ENCODE results near the gene ALDH3B1. TPM values are rescaled to one million over a fixed set of nuclear protein-coding genes. Genes with fewer than 3 reads are reported as not detected.

The ALDH3B1 gene
- total RNA-seq, 1 experiment from 2014 or later = not detected

- Histone ChIP-seq H2AK5ac (ENCODE audit: insufficient read length, low read length) (no peak overlapping the region), H3K18ac (ENCODE audit: insufficient read length, low read depth, low read length) (no peak overlapping the region), H3K9ac (ENCODE audit: extremely low read depth, insufficient read length, low read length) (no peak overlapping the region), H2BK5ac (ENCODE audit: insufficient read length, low read length) (no peak overlapping the region), H3K79me1 (ENCODE audit: insufficient read depth, low read depth, low read length, poor library complexity, severe bottlenecking) (no peaks in the 10 kb centered on the region), H3T11ph (ENCODE audit: low read length) (no peak overlapping the region), H3K56ac (ENCODE audit: insufficient read length, low read depth, low read length) (no peak overlapping the region), H3K27me3 (ENCODE audit: insufficient read depth, low read length) (no peaks in the 10 kb centered on the region), H3K79me2 (ENCODE audit: insufficient read depth, low read length) (no peaks in the 10 kb centered on the region), H3K23ac (ENCODE audit: insufficient read length, low read depth, low read length) (no peak overlapping the region), H2BK15ac (ENCODE audit: low read depth, low read length) (no peak overlapping the region), H3K14ac (ENCODE audit: insufficient read depth, low read length) (no peak overlapping the region), H4K8ac (replicated peaks; ENCODE audit: insufficient read length, low read depth, low read length) (no peak overlapping the region), H3K27ac (ENCODE audit: insufficient read length, low read depth, low read length) (no peak overlapping the region), H4K5ac (ENCODE audit: insufficient read length, low read depth, low read length) (no peak overlapping the region), H2BK20ac (ENCODE audit: low read depth, low read length, poor library complexity, severe bottlenecking) (no peak overlapping the region), H3K4me2 (ENCODE audit: insufficient read depth, insufficient read length, low read length) (no peak overlapping the region), H3K23me2 (ENCODE audit: insufficient read length, low read depth, low read length, poor library complexity, severe bottlenecking) (no peaks in the 10 kb centered on the region), H3K4ac (ENCODE audit: low read depth, low read length) (no peak overlapping the region), H3K9me3 (ENCODE audit: control insufficient read depth, low read depth, low read length) (no peaks in the 10 kb centered on the region), H4K20me1 (ENCODE audit: control insufficient read depth, insufficient read depth, insufficient read length) (peaks cover 2% of the 10 kb centered on the region), H2BK120ac (ENCODE audit: low read depth, low read length, poor library complexity, severe bottlenecking) (no peak overlapping the region), H2AFZ (ENCODE audit: low read length) (no peak overlapping the region), H2BK12ac (ENCODE audit: insufficient read length, low read depth, low read length) (no peak overlapping the region), H3K4me1 (ENCODE audit: insufficient read depth, low read length) (no peaks in the 10 kb centered on the region), H4K91ac (ENCODE audit: insufficient read length, low read depth, low read length) (no peak overlapping the region)
- no peaks in the 10 kb centered on the region for H3K9me3 Mint-ChIP-seq
- no peaks in the 10 kb centered on the region; the same call in 1 of the 2 replicates for H3K27me3 Mint-ChIP-seq (ENCODE audit: low read depth)
- peaks cover 6 to 11% of the 10 kb centered on the region in 2 experiments for H3K4me1 Mint-ChIP-seq
- H3K4me3 Mint-ChIP-seq = no peak overlapping the region
- WGBS (ENCODE audit: extremely low coverage, insufficient read length, low lambda C conversion rate) = no CpG with 5 or more reads among the region's 40 CpGs
- peak; percentile 45 for DNase-seq
- TF ChIP-seq CTCF (conservative IDR thresholded peaks at IDR 0.05) = no peak
- peaks cover 3 to 24% (median 4%) of the 10 kb centered on the region in 3 experiments; a peak in 5 of 7 replicates for H3K36me3 Mint-ChIP-seq (ENCODE audit: insufficient read depth in 1 of 3, low read depth in 3 of 3)
- H3K27ac Mint-ChIP-seq = no peak overlapping the region
Observed at GRCh38 chr11:68049509-68050370, 39.6 kb downstream of the ALDH3B1 start.

Data from H9 (cell line).